ENCODE results near the gene RSBN1.

- TF ChIP-seq NRF1 (conservative IDR thresholded peaks at IDR 0.05; ENCODE audit: low read depth, low read length) (no peak), E4F1 (IDR thresholded peaks at IDR 0.05; ENCODE audit: borderline replicate concordance, partially characterized antibody) (no peak), USF1 (IDR thresholded peaks at IDR 0.05; ENCODE audit: borderline replicate concordance, extremely low read length, insufficient read depth, low read depth, low read length) (no peak)
Observed at GRCh38 chr1:113857776-113858175, 45.5 kb upstream of the RSBN1 start.

Measured in GM12878 (cell line).